Muscle of leg (tissue), 11 donors: ENCODE data around the gene ANKRD1. TPM values are rescaled to one million over a fixed set of nuclear protein-coding genes. Genes with fewer than 3 reads are reported as not detected.
A peak's percentile ranks its signal among the peaks of the same experiment; 100 is the strongest.

ENCODE experiments used
- DNase-seq: peaks from one replicate; pipeline ENCODE4 v3.0.0; 2013
- H3K27ac ChIP-seq: one replicate; pipeline ENCODE4 v1.5.1; 2013; ENCODE audit warnings: mild to moderate bottlenecking, low read length, control low read depth
- H3K27me3 ChIP-seq: one replicate; pipeline ENCODE4 v1.6.1; 2013; ENCODE audit warnings: low read length; ENCODE audit not compliant: control insufficient read depth, insufficient read depth
- H3K36me3 ChIP-seq: one replicate; pipeline ENCODE4 v1.6.1; 2013; ENCODE audit warnings: low read length; ENCODE audit not compliant: control insufficient read depth, insufficient read depth
- H3K4me1 ChIP-seq: one replicate; pipeline ENCODE4 v1.6.1; 2013; ENCODE audit warnings: low read length; ENCODE audit not compliant: control insufficient read depth, insufficient read depth
- H3K4me3 ChIP-seq: one replicate; pipeline ENCODE4 v1.5.1; 2013; ENCODE audit warnings: low read length, control low read depth
- H3K9me3 ChIP-seq: replicated peaks from 2 replicates; pipeline ENCODE4 v1.6.1; 2013; ENCODE audit warnings: low read depth, low read length; ENCODE audit not compliant: control insufficient read depth
- WGBS: methylation state at CpG from one replicate; pipeline ENCODE4 v1.1.5; 2013; ENCODE audit warnings: missing lambda C conversion rate; ENCODE audit not compliant: insufficient coverage; 5-methylcytosine and 5-hydroxymethylcytosine counted together
- polyA plus RNA-seq, 8 donors: library from polyadenylated mRNA; unstranded; fragments of 120-200 nt; gene quantifications; one replicate each; pipeline versions ENCODE4 v1.2.1 to v1.2.3, GENCODE V29; 2013; ENCODE audit warnings: inconsistent platforms in 1 of 8, low replicate concordance in 1 of 8; ENCODE audit not compliant: insufficient read length in 8 of 8, insufficient read depth in 1 of 8
- total RNA-seq: library from RNA; stranded (reverse); fragments of 120-200 nt; gene quantifications from one replicate; pipeline ENCODE4 v1.2.4, GENCODE V29; 2013

The ANKRD1 gene
- total and polyA plus RNA-seq, 9 donors: 12.5 to 128 (median 25.6) TPM

DNA sequence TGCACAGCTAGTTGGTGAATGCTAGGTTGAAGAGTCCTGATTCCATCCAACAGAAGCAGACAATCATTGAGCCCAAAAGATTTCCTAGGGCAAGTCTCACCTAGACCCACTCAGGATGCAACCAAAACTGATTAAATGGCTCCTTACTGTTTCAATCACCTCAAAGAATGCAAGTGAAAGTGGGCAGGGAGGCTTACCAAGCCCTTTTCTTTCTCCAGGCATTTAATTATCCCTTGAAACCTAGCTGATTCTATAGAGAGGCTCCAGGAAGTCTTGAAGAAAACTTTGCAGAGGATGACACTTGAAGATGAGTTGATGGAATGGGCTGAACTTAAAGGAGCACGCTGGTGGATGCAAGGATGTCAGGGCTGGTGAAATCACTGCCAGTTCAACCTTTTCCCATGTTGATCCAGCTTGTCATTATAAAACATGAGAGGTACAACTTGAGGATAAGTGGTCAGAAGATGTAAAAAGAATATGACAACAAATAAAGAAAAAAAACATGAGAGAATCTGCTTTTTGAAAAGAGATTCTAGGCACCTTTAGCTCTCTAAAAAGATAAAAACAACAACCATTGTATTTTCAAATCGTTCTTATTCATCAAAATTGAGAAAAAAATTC is 2.3 kb upstream of the ANKRD1 start:
- H3K9me3 ChIP-seq: no peaks in the 10 kb centered on the region
- no peaks in the 10 kb centered on the region for H3K36me3 ChIP-seq
- H3K4me1 ChIP-seq: peaks cover 17% of the 10 kb centered on the region
- no peak for DNase-seq
- no CpG with 5 or more reads among the region's 2 CpGs for WGBS
- H3K27me3 ChIP-seq: no peaks in the 10 kb centered on the region
- no peak overlapping the region for H3K27ac ChIP-seq
- no peak overlapping the region for H3K4me3 ChIP-seq

DNA sequence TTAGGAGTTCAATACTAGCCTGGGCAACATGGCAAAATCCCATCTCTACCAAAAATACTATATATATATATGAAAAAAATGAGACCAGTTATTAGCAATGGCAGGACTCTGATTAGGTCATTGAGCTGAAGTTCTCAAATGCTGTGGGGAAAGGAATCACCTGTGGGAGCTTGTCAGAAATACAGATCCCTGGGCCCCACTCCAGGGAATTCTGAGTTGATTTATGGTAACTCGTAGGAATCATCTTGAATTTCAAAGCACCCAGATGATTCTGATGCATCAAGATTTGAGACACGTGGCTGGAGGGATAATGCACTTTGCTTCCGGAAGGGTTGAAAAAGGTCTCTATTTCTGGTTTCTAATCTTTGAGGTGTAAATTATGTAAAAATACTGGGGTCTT is 1.0 kb upstream of the ANKRD1 start:
- Histone ChIP-seq H3K27ac (peak overlapping the region; percentile 77), H3K4me1 (peaks cover 17% of the 10 kb centered on the region), H3K4me3 (no peak overlapping the region), H3K27me3 (no peaks in the 10 kb centered on the region), H3K36me3 (no peaks in the 10 kb centered on the region), H3K9me3 (no peaks in the 10 kb centered on the region)
- 66% methylated on average over 3 of the region's 3 CpGs for WGBS
- no peak for DNase-seq

DNA sequence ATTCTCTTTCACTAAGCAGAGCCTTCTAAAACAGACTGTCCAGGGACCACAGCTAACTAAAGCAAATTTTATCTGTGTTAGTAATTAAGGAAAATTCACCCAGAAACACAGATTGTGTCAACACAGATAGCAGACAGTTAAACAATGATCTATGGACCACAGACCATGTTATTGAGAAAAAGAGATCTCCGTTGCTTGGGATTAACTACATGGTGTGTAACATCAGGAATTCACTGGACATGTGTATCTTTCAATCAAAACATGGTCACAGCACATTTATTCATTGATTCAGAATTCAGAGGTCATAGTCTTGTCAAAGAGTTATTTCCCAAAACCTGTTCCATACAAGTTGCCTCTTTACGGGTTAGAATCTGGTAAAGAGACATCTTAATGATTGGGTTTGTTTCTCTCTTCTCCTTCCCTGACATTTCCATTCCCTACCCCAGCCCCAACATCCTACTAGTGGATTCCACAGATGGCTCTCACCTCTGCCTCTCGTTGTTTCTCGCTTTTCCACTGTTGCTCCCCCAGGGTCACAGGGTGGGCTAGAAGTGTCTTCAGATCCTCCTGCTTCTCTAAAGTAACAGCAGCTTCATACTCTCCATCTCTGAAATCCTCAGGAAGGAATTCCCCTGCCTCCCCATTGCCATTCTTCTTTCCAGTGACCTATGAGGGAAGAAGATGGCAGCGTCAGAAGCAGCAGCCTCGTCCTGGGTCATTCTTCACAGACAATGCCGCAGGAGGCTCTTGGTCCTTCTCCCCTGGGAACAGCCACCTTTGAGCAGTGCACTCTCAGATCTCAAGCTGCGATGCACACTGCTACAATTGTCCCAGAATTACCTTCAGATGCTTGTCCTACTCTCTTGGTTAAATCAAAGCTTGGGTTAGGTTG is 958 bp downstream of the ANKRD1 start:
- Histone ChIP-seq H3K4me3 (peak overlapping the region; percentile 30), H3K36me3 (peaks cover 3% of the 10 kb centered on the region), H3K27ac (peak overlapping the region; percentile 70), H3K9me3 (no peaks in the 10 kb centered on the region), H3K4me1 (peaks cover 17% of the 10 kb centered on the region), H3K27me3 (no peaks in the 10 kb centered on the region)
- no peak for DNase-seq
- WGBS: 76% methylated on average over 2 of the region's 8 CpGs

GRCh38 chr10:90917968-90918318 is 2.9 kb downstream of the ANKRD1 start:
- H3K27me3 ChIP-seq: no peaks in the 10 kb centered on the region
- H3K9me3 ChIP-seq: no peaks in the 10 kb centered on the region
- H3K36me3 ChIP-seq: peaks cover 3% of the 10 kb centered on the region
- no peak overlapping the region for H3K4me3 ChIP-seq
- WGBS: no CpG with 5 or more reads among the region's 3 CpGs
- H3K27ac ChIP-seq: no peak overlapping the region
- H3K4me1 ChIP-seq: peaks cover 12% of the 10 kb centered on the region
- DNase-seq: no peak

- peaks cover 3% of the 10 kb centered on the region for H3K36me3 ChIP-seq
- peak; percentile 68 for DNase-seq
- H3K4me3 ChIP-seq: no peak overlapping the region
These were observed 3.5 kb downstream of the ANKRD1 start for GRCh38 chr10:90917238-90917967.

DNA sequence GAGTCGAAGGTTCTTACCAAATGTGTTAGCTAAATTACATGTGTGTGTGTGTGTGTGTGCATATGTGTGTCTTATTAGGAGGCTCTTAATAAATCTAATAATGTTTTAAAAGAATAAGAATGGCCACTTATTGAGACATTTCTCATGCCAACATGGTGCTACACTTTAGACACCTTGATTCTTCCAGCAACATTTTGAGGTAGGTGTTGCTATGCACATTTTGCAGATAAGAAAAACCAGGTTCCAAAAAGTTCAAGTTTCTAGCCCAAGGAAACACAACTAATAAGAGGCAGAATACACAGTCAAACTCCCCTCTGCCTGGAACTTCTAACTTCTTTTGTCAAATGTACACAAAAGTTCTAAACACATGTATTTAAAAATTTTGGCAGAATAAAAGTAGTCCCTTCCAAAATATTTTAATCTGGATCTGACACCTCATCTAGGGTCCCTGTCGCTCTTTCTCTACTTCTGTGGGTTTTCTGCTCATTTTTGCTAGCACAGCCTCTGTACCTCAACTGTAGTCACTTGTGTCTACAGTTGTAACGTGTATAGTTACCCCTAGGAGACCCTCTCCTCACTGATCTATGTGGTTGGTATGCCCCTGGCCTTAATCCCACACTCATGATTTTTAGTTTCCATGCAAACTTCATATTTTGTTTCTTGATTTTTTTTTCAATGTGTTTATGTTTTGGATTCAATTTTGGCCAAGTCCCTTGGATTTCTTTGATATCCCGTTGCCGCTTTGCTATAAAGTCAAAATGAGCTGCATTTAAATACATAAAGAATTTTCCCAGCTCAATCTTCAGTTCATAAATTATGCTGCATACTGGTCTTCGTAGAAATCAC is 4.3 kb downstream of the ANKRD1 start:
- Histone ChIP-seq H3K27me3 (no peaks in the 10 kb centered on the region), H3K9me3 (no peaks in the 10 kb centered on the region), H3K4me3 (no peak overlapping the region), H3K36me3 (peaks cover 3% of the 10 kb centered on the region), H3K4me1 (peaks cover 9% of the 10 kb centered on the region), H3K27ac (no peak overlapping the region)
- peak; percentile 37 for DNase-seq
- WGBS: 57% methylated on average over 1 of the region's 6 CpGs

More at GRCh38 chr10:90917238-90917967, 3.5 kb downstream of the ANKRD1 start:
- WGBS: 33% methylated on average over 2 of the region's 8 CpGs
- H3K9me3 ChIP-seq: no peaks in the 10 kb centered on the region
- H3K27ac ChIP-seq: no peak overlapping the region
- H3K4me1 ChIP-seq: peaks cover 12% of the 10 kb centered on the region
- no peaks in the 10 kb centered on the region for H3K27me3 ChIP-seq

DNA sequence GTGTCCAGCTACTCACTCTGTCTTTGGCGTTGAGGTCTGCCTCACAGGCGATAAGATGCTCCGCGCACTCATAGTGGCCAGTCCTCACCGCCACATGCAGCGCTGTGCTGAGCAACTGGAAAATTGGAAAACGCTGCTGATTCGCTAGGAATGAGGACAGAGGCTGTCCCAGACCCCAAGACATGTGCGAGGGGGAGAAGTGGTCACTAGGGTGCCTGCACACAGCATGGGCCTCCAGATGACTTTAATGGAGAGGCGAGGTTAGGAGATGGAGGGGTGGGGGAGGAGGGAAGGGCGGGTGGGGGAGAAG is 5.2 kb downstream of the ANKRD1 start:
- no peaks in the 10 kb centered on the region for H3K27me3 ChIP-seq
- WGBS: 70% methylated on average over 8 of the region's 11 CpGs
- peaks cover 7% of the 10 kb centered on the region for H3K4me1 ChIP-seq
- no peak overlapping the region for H3K27ac ChIP-seq
- no peaks in the 10 kb centered on the region for H3K9me3 ChIP-seq
- peaks cover 3% of the 10 kb centered on the region for H3K36me3 ChIP-seq
- H3K4me3 ChIP-seq: no peak overlapping the region
- no peak for DNase-seq

GRCh38 chr10:90914992-90915765 is 5.7 kb downstream of the ANKRD1 start:
- Histone ChIP-seq H3K27me3 (no peaks in the 10 kb centered on the region), H3K36me3 (peaks cover 3% of the 10 kb centered on the region), H3K9me3 (no peaks in the 10 kb centered on the region), H3K27ac (no peak overlapping the region), H3K4me1 (peaks cover 5% of the 10 kb centered on the region), H3K4me3 (no peak overlapping the region)
- WGBS: 84% methylated on average over 9 of the region's 10 CpGs
- DNase-seq: no peak

DNA sequence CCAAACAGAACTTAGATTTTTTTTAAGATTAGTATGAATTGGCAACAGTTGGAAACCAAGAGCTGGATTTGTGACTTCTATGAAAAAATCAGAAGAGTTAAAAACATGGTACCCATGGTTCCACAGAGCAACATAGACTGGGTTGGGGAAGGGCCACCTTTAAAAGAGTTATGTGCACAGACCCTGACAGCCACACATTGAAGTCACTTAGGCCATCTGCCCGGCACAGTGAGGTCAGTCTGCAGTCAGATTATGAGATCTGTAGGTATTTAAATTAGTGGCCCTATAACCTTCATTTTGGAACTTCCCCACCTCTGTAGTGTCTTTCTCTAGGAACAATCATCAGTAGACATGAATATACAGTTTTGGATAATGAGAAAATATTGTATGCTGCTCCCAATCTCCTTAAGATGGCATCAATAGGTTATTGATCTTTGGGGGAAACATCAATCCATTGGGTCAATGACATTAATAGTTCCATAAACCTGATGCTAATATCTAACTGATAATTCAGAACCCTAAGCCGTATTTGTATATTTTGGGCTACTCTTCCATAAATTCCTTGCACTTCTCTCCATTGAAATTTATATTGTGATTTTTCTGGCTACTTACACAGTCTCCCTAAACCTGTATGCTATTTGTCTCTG is 7.0 kb downstream of the ANKRD1 start:
- H3K4me3 ChIP-seq: no peak overlapping the region
- no peak overlapping the region for H3K27ac ChIP-seq
- no peak for DNase-seq
- no CpG with 5 or more reads among the region's 2 CpGs for WGBS
- no peaks in the 10 kb centered on the region for H3K27me3 ChIP-seq
- no peaks in the 10 kb centered on the region for H3K9me3 ChIP-seq
- peaks cover 2% of the 10 kb centered on the region for H3K4me1 ChIP-seq
- H3K36me3 ChIP-seq: peaks cover 3% of the 10 kb centered on the region
